Mesodermal cell (in vitro differentiated cells): ENCODE measurements around the gene RHOXF2.

Experiments used
- H3K27ac ChIP-seq: 2 replicates; pipeline ENCODE4 v1.7.0; 2013; ENCODE audit warnings: mild to moderate bottlenecking, low read depth, low read length, moderate library complexity; ENCODE audit not compliant: severe bottlenecking
- H3K36me3 ChIP-seq: 2 replicates; pipeline ENCODE4 v1.7.1; 2013; ENCODE audit warnings: mild to moderate bottlenecking, low read length, moderate library complexity; ENCODE audit not compliant: control insufficient read depth, insufficient read depth
- H3K4me1 ChIP-seq: one replicate; pipeline ENCODE4 v1.7.1; 2013; ENCODE audit warnings: mild to moderate bottlenecking, low read length; ENCODE audit not compliant: insufficient read depth, control insufficient read depth, poor library complexity, severe bottlenecking
- H3K4me3 ChIP-seq: 2 replicates; pipeline ENCODE4 v1.7.0; 2013; ENCODE audit warnings: low read length, control low read depth, mild to moderate bottlenecking; ENCODE audit not compliant: insufficient read depth, poor library complexity, severe bottlenecking; ENCODE audit errors: extremely low read depth
- H3K9me3 ChIP-seq: 2 replicates; pipeline ENCODE4 v1.7.1; 2013; ENCODE audit warnings: mild to moderate bottlenecking, low read length, moderate library complexity; ENCODE audit not compliant: control insufficient read depth
- WGBS, 2 experiments: methylation state at CpG; one replicate each; pipeline ENCODE4 v1.1.5; 2013; ENCODE audit warnings: missing lambda C conversion rate in 2 of 2; ENCODE audit not compliant: insufficient coverage in 2 of 2; 5-methylcytosine and 5-hydroxymethylcytosine counted together

The RHOXF2 gene

DNA sequence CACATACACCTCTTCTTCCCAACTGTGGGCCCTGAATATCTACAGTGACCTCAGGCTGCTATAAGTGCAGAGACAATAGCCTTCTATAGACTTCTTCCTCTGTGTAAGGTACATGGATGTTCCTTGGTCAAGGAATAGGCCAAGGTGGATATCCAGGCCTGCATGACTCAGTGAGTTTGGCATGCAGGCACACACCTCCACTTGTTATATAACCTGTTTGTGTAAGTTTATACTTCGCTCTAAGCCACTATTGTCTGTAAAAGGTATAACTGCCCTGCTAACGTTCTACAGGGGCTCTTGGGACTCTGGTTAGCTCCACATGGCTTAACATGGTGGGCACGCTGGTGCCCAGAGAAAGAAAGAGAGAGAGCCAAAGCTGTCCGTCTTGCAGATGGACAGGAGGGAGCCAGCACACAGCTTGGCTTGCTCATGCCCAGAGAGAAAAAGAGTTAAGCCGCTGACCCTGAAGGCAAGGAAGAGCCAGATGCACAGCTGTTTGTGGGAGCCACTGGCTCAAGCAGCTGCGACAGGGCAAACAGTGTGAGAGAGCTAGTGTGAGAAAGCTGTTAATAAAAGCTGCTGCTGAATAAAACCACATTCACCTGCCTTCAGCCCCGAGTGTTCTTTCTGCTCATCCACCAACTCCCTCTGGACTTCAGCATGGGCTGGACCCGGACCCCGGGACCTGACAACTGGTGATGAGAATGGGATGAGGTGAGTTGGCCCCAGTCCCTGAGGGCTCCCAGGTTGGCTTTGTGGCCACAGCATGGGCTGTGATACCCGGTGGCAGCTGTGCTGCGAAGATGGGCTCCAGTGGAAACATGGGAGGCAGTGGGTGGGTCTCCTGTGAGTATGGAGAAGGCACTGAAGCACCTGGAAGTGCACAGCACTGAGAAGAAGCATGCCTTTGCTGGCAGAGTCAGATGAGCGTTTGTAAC, 47.7 kb downstream of the RHOXF2 start:
- no peaks in the 10 kb centered on the region for H3K9me3 ChIP-seq
- H3K4me3 ChIP-seq, result no peak overlapping the region
- H3K36me3 ChIP-seq, result no peaks in the 10 kb centered on the region
- 84 to 90% methylated on average over 2 to 4 of the region's 12 CpGs for WGBS, 2 experiments
- H3K4me1 ChIP-seq, result no peaks in the 10 kb centered on the region
- H3K27ac ChIP-seq, result no peak overlapping the region

DNA sequence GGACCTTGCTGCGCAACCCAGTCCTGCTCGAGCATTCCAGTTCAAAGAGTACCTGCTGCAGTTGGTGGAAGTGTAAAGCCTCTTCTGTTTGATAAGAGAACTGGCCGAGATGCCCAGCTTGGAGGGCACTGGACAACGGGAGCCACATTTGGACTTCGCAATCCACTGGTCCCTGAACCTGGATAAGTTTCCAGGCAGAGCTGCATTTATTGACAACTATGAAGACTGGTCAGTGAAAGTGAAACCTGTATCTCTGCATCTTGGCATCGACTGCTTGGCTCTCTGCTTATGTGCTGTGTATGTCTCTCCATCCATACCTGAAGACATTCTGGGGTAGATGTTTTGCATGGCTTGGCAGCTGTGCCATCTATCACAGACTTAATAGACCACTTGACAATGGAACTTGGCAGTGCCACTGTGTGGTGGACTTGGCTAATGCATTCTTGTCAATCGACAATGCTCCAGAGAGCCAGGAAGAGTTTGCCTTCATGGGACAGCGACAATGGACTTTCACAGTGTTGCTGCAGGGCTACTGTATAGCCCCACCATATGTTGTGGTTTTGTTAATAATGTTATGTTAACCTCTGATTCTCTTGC, 48.7 kb downstream of the RHOXF2 start:
- Histone ChIP-seq H3K4me1 (no peaks in the 10 kb centered on the region), H3K9me3 (no peaks in the 10 kb centered on the region), H3K27ac (no peak overlapping the region), H3K36me3 (no peaks in the 10 kb centered on the region), H3K4me3 (no peak overlapping the region)
- WGBS, 2 experiments, result 89 to 93% methylated on average over 3 to 5 of the region's 8 CpGs

DNA sequence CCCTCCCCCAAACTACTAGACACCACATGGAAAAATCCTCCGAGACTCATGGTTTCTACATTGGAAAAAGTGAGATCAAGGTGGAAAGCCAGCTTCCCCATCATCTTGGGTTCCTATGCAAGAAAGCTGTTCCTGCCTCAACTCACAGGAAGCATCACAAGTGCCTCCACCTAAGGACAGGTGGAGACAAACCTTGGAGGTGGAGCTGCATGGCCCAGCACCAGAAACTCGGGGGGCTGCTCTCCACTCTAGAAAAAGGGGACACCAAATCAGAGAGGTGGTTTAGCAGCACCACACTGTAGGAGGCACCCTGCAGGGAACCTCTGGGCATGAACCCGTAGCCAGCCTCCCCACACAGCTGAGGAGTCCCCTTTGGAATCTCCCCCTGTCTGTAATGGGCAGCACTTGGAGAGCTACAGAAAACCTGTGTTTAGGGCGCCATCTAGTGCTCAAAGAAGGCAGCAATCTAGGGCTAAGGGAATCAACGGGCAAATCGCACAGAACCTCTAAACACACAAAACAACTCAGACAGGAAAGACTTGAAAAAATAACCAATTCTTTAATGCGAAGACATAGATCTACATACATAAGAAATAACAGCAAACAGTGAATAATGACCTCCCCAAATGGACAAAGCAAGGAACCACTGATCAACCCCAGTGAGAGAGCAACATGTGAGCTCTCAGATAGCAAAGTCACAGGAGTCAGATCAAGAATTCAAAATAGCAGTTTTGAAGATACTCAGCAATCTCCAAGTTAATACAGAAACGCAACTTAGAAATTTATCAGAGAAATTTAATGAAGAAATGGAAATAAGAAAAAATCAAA, 55.2 kb downstream of the RHOXF2 start:
- H3K4me1 ChIP-seq, result no peaks in the 10 kb centered on the region
- no peak overlapping the region for H3K27ac ChIP-seq
- no peaks in the 10 kb centered on the region for H3K9me3 ChIP-seq
- H3K4me3 ChIP-seq, result no peak overlapping the region
- no CpG with 5 or more reads among the region's 8 CpGs for WGBS, 2 experiments
- no peaks in the 10 kb centered on the region for H3K36me3 ChIP-seq
